ENCODE measurements around the gene ATF6.

- TF ChIP-seq CTCF (conservative IDR thresholded peaks at IDR 0.05; ENCODE audit: low read length) (no peak), EZH2phosphoT487 (IDR thresholded peaks at IDR 0.05; ENCODE audit: borderline replicate concordance, low read depth, low read length) (no peak)
These were observed 215.8 kb downstream of the ATF6 start for GRCh38 chr1:161981735-161982506.
